MM.1S (cell line): ENCODE data around the gene SPR.

Experiments
- EZH2 ChIP-seq: fragments of 300-600 bp; sonication (generic); optimal IDR thresholded peaks from 2 replicates; pipeline ENCODE3; 2017; ENCODE audit warnings: low read depth, mild to moderate bottlenecking, antibody characterized with exemption, low read length, mixed read lengths
- EZH2phosphoT487 ChIP-seq: fragments of 300-600 bp; sonication (generic); IDR thresholded peaks from 2 replicates; pipeline ENCODE4 v1.6.1; 2018; ENCODE audit warnings: antibody characterized with exemption, low read length
- TF ChIP-seq, protein P1 (sequence below): fragments of 300-600 bp; sonication (generic); IDR thresholded peaks from 2 replicates; pipeline ENCODE4 v1.5.1; 2016; ENCODE audit warnings: antibody characterized with exemption, low read length, mixed read lengths

DNA sequence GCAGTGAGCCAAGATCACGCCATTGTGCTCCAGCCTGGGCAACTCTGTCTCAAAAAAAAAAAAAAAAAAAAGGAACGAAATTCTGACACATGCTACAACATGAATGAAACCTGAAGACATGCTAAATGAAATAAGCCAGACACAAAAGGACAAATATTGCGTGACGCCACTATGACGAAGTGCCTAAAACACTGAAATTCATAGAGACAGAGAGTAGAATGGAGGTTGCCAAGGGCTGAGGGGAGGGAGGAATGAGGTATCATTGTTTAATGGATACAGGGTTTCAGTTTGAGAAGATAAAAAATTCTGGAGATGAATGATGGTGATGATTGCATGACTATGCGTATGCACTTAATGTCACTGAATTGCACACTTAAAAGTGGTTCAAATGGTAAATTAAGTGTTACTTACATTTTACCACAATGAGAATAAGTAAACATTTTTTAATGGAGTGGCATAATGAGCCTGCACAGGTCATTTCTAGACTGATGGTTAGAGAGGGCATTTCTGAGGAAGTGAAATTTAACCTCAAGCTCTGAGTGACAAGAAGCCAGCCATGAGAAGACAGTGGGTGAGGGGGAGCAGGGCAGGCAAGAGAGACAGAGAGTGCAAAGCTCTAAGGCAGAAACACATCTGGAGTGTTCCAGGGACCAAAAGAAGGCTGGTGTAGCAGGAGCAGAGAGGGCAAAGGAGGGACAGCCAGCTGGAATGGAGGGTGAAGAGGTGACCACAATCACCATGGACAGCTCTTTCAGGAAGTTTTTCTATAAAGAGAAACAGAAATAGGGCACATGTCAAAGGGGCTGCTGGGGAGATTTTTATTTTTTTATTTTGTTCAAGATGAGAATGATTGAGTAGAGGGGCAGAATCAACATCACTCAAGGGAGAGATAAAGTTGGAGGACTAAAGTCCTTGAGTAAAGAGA lies 40.8 kb upstream of the SPR start:
- TF ChIP-seq, protein P1, sequence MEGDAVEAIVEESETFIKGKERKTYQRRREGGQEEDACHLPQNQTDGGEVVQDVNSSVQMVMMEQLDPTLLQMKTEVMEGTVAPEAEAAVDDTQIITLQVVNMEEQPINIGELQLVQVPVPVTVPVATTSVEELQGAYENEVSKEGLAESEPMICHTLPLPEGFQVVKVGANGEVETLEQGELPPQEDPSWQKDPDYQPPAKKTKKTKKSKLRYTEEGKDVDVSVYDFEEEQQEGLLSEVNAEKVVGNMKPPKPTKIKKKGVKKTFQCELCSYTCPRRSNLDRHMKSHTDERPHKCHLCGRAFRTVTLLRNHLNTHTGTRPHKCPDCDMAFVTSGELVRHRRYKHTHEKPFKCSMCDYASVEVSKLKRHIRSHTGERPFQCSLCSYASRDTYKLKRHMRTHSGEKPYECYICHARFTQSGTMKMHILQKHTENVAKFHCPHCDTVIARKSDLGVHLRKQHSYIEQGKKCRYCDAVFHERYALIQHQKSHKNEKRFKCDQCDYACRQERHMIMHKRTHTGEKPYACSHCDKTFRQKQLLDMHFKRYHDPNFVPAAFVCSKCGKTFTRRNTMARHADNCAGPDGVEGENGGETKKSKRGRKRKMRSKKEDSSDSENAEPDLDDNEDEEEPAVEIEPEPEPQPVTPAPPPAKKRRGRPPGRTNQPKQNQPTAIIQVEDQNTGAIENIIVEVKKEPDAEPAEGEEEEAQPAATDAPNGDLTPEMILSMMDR: no peak
- TF ChIP-seq EZH2phosphoT487 (no peak), EZH2 (no peak)
